Caco-2 (cell line): ENCODE data around the gene AP5S1. TPM values are rescaled to one million over a fixed set of nuclear protein-coding genes. Genes with fewer than 3 reads are reported as not detected.
"Not testable (repeated sequence)": the region's sequence is repeated elsewhere in the genome, so short reads cannot be mapped to it uniquely, and the experiment has no call there.

Source experiments
- BruUV-seq: library from RNA; stranded (reverse); fragments of 400-500 nt; replicated peaks from 2 replicates; lab custom pipeline; 2021; lab: Mats Ljungman, UMichigan
- CTCF ChIA-PET: fragments of 300-600 bp; sonication (Branson Sonifier 250); formaldehyde crosslinking; loops from one replicate; lab custom pipeline; 2022; ENCODE audit warnings: antibody characterized with exemption; lab: Charles Lee
- POLR2A ChIA-PET: fragments of 300-600 bp; sonication (Branson Sonifier 250); formaldehyde crosslinking; loops from one replicate; lab custom pipeline; 2022; ENCODE audit warnings: antibody characterized with exemption; lab: Charles Lee
- DNase-seq, 2 experiments: peaks; one replicate each; pipeline versions ENCODE4 v3.0.0 to v3.0.0-alpha.2; 2020 to 2022
- H3K27me3 ChIP-seq: replicated peaks from 2 replicates; pipeline ENCODE4 v1.6.0; 2011; ENCODE audit warnings: low read length; ENCODE audit not compliant: control insufficient read depth, insufficient read depth
- H3K36me3 ChIP-seq: 2 replicates; pipeline ENCODE4 v1.5.1; 2011; ENCODE audit warnings: low read length; ENCODE audit not compliant: control insufficient read depth, insufficient read depth
- H3K4me1 ChIP-seq: fragments of 250-450 bp; sonication (Bioruptor Pico); 2 replicates; pipeline ENCODE4 v1.5.1; 2020; ENCODE audit warnings: mild to moderate bottlenecking
- H3K4me3 ChIP-seq: 2 replicates; pipeline ENCODE4 v1.5.1; 2011; ENCODE audit warnings: low read depth, mild to moderate bottlenecking, control low read depth, low read length
- H3K9me3 ChIP-seq: fragments of 250-450 bp; sonication (Bioruptor Pico); 2 replicates; pipeline ENCODE4 v1.5.1; 2020; ENCODE audit warnings: mild to moderate bottlenecking, moderate library complexity
- H3K27ac Mint-ChIP-seq: one replicate; pipeline ENCODE4 v1.8.0; 2022; ENCODE audit warnings: mixed read lengths; ENCODE audit not compliant: unreplicated experiment
- H3K27me3 Mint-ChIP-seq: one replicate; pipeline ENCODE4 v1.8.0; 2022; ENCODE audit warnings: mixed read lengths; ENCODE audit not compliant: insufficient read depth, unreplicated experiment
- H3K36me3 Mint-ChIP-seq: one replicate; pipeline ENCODE4 v1.8.0; 2022; ENCODE audit warnings: mild to moderate bottlenecking, mixed read lengths; ENCODE audit not compliant: insufficient read depth, unreplicated experiment
- H3K4me1 Mint-ChIP-seq: one replicate; pipeline ENCODE4 v1.8.0; 2022; ENCODE audit warnings: low read depth, mixed read lengths; ENCODE audit not compliant: unreplicated experiment
- H3K4me3 Mint-ChIP-seq: one replicate; pipeline ENCODE4 v1.8.0; 2022; ENCODE audit warnings: mild to moderate bottlenecking, moderate library complexity, mixed read lengths; ENCODE audit not compliant: unreplicated experiment
- H3K9me3 Mint-ChIP-seq: one replicate; pipeline ENCODE4 v1.8.0; 2022; ENCODE audit warnings: mixed read lengths; ENCODE audit not compliant: unreplicated experiment
- intact Hi-C: fragments of 100-400 bp; cut with micrococcal nuclease; formaldehyde crosslinking; loops from one replicate; pipeline ENCODE4 v1.10.0; 2022; ENCODE audit not compliant: unreplicated experiment
- total RNA-seq: library from RNA; stranded (reverse); gene quantifications from 2 replicates; pipeline ENCODE4 v1.2.3, GENCODE V29; 2022
- TF ChIP-seq, protein P1 (sequence below), 2 experiments: fragments of 200-600 bp in 1 of 2; IDR thresholded peaks; 1 replicate in 1 of 2; 2 replicates in 1 of 2; pipeline versions ENCODE4 v1.5.1 to v1.8.0; 2011 to 2022; ENCODE audit warnings: antibody characterized with exemption in 1 of 2, control low read depth in 1 of 2, inconsistent platforms in 1 of 2, low read depth in 1 of 2, low read length in 1 of 2, mild to moderate bottlenecking in 1 of 2, moderate library complexity in 1 of 2; ENCODE audit not compliant: insufficient read depth in 1 of 2, severe bottlenecking in 1 of 2, unreplicated experiment in 1 of 2

Gene AP5S1
- total RNA-seq, 1 experiment from 2014 or later, result 17.3 TPM

DNA sequence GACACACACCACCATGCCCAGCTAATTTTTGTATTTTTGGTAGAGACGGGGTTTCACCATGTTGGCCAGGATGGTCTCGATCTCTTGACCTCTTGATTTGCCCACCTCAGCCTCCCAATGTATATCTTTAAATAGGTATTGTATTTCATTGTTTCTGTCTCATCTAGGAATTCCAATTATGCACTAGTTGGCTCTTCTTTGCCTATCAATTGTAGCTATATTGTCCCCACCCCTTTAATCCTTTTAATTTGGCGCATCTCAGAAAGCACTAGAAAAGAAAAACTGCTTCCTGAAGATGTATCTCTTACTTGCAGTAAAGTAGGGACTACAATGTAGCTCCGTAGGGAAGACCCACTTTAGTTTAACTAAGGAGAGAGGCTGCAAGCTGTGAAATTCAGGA lies 15.8 kb downstream of the AP5S1 start:
- no peaks in the 10 kb centered on the region for H3K4me1 ChIP-seq
- Mint-ChIP-seq H3K4me1 (no peaks in the 10 kb centered on the region), H3K4me3 (no peak overlapping the region), H3K36me3 (no peaks in the 10 kb centered on the region), H3K27me3 (no peaks in the 10 kb centered on the region), H3K9me3 (no peaks in the 10 kb centered on the region), H3K27ac (no peak overlapping the region)
- ChIA-PET CTCF (no interaction called here), POLR2A (interaction anchor here (0.6 kb wide), 1 partner anchor 17 kb away, joined by 3 read pairs; no protein-coding TSS in a partner anchor)
- intact Hi-C loops, result no loop called here
- H3K9me3 ChIP-seq, result 0 out of 2 replicates have a peak, but pooled peaks cover 4% of the 10 kb centered on the region
- BruUV-seq, result no TSS peak
- no peak overlapping the region for H3K4me3 ChIP-seq
- no peak for DNase-seq
- TF ChIP-seq, protein P1, sequence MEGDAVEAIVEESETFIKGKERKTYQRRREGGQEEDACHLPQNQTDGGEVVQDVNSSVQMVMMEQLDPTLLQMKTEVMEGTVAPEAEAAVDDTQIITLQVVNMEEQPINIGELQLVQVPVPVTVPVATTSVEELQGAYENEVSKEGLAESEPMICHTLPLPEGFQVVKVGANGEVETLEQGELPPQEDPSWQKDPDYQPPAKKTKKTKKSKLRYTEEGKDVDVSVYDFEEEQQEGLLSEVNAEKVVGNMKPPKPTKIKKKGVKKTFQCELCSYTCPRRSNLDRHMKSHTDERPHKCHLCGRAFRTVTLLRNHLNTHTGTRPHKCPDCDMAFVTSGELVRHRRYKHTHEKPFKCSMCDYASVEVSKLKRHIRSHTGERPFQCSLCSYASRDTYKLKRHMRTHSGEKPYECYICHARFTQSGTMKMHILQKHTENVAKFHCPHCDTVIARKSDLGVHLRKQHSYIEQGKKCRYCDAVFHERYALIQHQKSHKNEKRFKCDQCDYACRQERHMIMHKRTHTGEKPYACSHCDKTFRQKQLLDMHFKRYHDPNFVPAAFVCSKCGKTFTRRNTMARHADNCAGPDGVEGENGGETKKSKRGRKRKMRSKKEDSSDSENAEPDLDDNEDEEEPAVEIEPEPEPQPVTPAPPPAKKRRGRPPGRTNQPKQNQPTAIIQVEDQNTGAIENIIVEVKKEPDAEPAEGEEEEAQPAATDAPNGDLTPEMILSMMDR (IDR thresholded peaks at IDR 0.05; ENCODE audit: insufficient read depth in 1 of 2, low read depth in 1 of 2, low read length in 1 of 2, severe bottlenecking in 1 of 2, unreplicated experiment in 1 of 2), result no peak
- H3K36me3 ChIP-seq, result no peaks in the 10 kb centered on the region
- no peaks in the 10 kb centered on the region for H3K27me3 ChIP-seq

DNA sequence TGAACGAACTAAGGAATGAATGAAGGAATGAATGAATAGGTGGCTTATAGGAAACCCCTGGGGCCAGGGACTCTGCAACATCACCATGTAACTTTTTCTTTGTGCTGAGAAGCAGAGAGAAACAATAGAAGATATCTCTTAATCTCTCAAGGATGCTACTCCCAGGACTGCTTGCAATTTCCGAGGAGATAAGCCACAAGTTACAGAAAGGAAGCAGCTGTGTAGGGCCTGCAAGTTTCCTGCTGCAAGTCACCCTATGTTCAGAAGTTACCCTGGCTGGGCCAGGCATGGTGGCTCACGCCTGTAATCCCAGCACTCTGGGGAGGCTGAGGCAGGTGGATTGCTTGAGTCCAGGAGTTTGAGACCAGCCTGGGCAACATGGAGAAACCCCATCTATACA lies 19.0 kb downstream of the AP5S1 start:
- BruUV-seq, result no TSS peak
- POLR2A ChIA-PET, result no interaction called here
- intact Hi-C loops, result no loop called here

DNA sequence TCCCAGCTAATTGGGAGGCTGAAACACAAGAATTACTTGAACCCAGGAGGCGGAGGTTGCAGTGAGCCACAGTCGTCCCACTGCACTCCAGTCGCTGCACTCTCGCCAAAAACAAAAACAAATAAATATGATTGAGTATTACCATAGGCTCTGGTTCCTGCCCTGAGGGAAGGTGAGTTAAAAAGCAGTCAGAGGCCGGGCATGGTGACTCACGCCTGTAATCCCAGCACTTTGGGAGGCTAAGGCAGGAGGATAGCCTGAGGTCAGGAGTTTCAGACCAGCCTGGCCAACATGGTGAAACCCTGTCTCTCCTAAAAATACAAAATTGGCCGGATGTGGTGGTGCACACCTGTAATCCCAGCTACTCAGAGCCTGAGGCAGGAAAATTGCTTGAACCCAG lies 19.9 kb downstream of the AP5S1 start:
- H3K27ac Mint-ChIP-seq, H3K36me3 Mint-ChIP-seq, H3K9me3 Mint-ChIP-seq, H3K4me1 Mint-ChIP-seq, H3K27me3 ChIP-seq, H3K9me3 ChIP-seq, POLR2A ChIA-PET, H3K36me3 ChIP-seq, H3K4me3 ChIP-seq, H3K27me3 Mint-ChIP-seq, H3K4me1 ChIP-seq, intact Hi-C loops, H3K4me3 Mint-ChIP-seq, DNase-seq, BruUV-seq, CTCF ChIA-PET: not testable (repeated sequence)

More for the DNA sequence above, 19.0 kb downstream of the AP5S1 start:
- CTCF ChIA-PET, result no interaction called here
- Histone ChIP-seq H3K4me3 (no peak overlapping the region), H3K9me3 (0 out of 2 replicates have a peak, but pooled peaks cover 4% of the 10 kb centered on the region), H3K36me3 (no peaks in the 10 kb centered on the region), H3K27me3 (no peaks in the 10 kb centered on the region), H3K4me1 (peaks cover 6% of the 10 kb centered on the region; the same call in 1 of the 2 replicates)
- TF ChIP-seq, protein P1 (IDR thresholded peaks at IDR 0.05; ENCODE audit: insufficient read depth in 1 of 2, low read depth in 1 of 2, low read length in 1 of 2, severe bottlenecking in 1 of 2, unreplicated experiment in 1 of 2), result no peak
- Mint-ChIP-seq H3K4me1 (no peaks in the 10 kb centered on the region), H3K27me3 (no peaks in the 10 kb centered on the region), H3K4me3 (no peak overlapping the region), H3K36me3 (no peaks in the 10 kb centered on the region), H3K9me3 (no peaks in the 10 kb centered on the region), H3K27ac (no peak overlapping the region)
- no peak for DNase-seq
